Mammary epithelial cell (primary cell): ENCODE results near the gene ACTA1.

ENCODE experiments used
- CTCF ChIP-seq, 2 donors: IDR thresholded peaks in 1 of 2; conservative IDR thresholded peaks in 1 of 2; 2 replicates each; pipeline ENCODE4 v1.5.1; 2011 to 2012; ENCODE audit warnings: inconsistent platforms in 2 of 2, low read length in 2 of 2, mild to moderate bottlenecking in 2 of 2, control low read depth in 1 of 2, low read depth in 1 of 2; ENCODE audit not compliant: insufficient read depth in 1 of 2; ENCODE audit errors: extremely low read depth in 1 of 2
- EZH2 ChIP-seq: IDR thresholded peaks from 2 replicates; pipeline ENCODE4 v1.6.1; 2012; ENCODE audit warnings: low read length, inconsistent platforms, borderline replicate concordance

- TF ChIP-seq CTCF (conservative IDR thresholded peaks at IDR 0.05 in 1 of 2, IDR thresholded peaks at IDR 0.05 in 1 of 2; ENCODE audit: extremely low read depth in 1 of 2, insufficient read depth in 1 of 2, low read depth in 1 of 2, low read length in 2 of 2) (no peak), EZH2 (no peak)
These were observed 5.6 kb downstream of the ACTA1 start for GRCh38 chr1:229428256-229428655.
